NT2/D1 (cell line): ENCODE results near the gene KDM4E.

Experiments
- DNase-seq: peaks from one replicate; pipeline ENCODE4 v3.0.0-alpha.2; 2011; ENCODE audit warnings: low read depth, low spot score
- H3K27me3 ChIP-seq: 2 replicates; pipeline ENCODE4 v1.6.0; 2011; ENCODE audit warnings: mild to moderate bottlenecking; ENCODE audit not compliant: insufficient read length, insufficient read depth
- H3K36me3 ChIP-seq: 2 replicates; pipeline ENCODE4 v1.6.1; 2011; ENCODE audit warnings: mild to moderate bottlenecking, low read length, mixed read lengths; ENCODE audit not compliant: insufficient read depth, insufficient read length
- H3K4me1 ChIP-seq: 2 replicates; pipeline ENCODE4 v1.5.1; 2011; ENCODE audit not compliant: insufficient read depth, insufficient read length
- H3K4me3 ChIP-seq: 2 replicates; pipeline ENCODE4 v1.5.1; 2011; ENCODE audit warnings: low read depth; ENCODE audit not compliant: insufficient read length
- H3K9ac ChIP-seq: 2 replicates; pipeline ENCODE4 v1.6.0; 2011; ENCODE audit warnings: low read depth; ENCODE audit not compliant: insufficient read length
- H3K9me3 ChIP-seq: 2 replicates; pipeline ENCODE4 v1.5.1; 2011; ENCODE audit warnings: mild to moderate bottlenecking, low read length; ENCODE audit not compliant: insufficient read depth
- SUZ12 ChIP-seq: IDR thresholded peaks from 2 replicates; pipeline ENCODE4 v1.6.1; 2011; ENCODE audit not compliant: insufficient read length, insufficient read depth; ENCODE audit errors: extremely low read depth
- YY1 ChIP-seq: IDR thresholded peaks from 2 replicates; pipeline ENCODE4 v1.6.1; 2011; ENCODE audit not compliant: insufficient read length, insufficient read depth
- ZNF274 ChIP-seq: IDR thresholded peaks from 2 replicates; pipeline ENCODE4 v1.6.1; 2011; ENCODE audit warnings: mild to moderate bottlenecking, low read depth, low read length

Gene KDM4E

DNA sequence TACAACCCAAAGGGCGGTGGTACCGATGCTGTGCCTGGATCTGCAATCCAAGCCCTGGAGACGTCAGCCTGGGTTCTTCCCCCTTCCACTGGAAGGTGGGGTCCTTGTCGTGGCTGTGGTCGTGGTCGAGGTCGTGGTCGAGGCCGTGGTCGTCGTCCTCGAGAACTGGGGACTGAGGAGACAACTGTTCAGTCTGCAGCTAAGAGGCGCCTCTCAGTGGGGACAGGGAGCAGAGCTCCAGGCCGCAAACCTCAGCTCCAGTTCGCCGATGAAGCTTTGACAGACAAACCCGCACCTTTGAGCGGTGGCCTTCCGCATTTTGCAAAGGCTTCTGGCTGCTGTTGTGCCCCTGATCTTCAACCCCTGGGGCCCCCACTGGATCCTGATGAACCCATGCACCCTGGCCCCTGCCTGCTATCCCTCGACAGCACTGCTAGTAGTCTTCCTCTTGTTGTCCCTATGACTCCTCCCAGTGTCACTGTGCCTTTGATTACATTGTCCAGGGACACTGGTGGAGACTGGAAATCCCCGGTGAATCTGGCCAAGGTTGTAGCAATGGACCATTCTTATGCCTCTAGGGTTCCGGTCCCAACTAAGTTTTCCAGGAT, 25.6 kb downstream of the KDM4E start:
- DNase-seq, result no peak
- H3K9ac ChIP-seq, result no peak overlapping the region
- TF ChIP-seq SUZ12 (no peak), ZNF274 (no peak), YY1 (no peak)
- H3K36me3 ChIP-seq, result no peaks in the 10 kb centered on the region
- no peak overlapping the region for H3K4me3 ChIP-seq
- no peaks in the 10 kb centered on the region for H3K27me3 ChIP-seq
- H3K4me1 ChIP-seq, result no peaks in the 10 kb centered on the region
- H3K9me3 ChIP-seq, result no peaks in the 10 kb centered on the region

DNA sequence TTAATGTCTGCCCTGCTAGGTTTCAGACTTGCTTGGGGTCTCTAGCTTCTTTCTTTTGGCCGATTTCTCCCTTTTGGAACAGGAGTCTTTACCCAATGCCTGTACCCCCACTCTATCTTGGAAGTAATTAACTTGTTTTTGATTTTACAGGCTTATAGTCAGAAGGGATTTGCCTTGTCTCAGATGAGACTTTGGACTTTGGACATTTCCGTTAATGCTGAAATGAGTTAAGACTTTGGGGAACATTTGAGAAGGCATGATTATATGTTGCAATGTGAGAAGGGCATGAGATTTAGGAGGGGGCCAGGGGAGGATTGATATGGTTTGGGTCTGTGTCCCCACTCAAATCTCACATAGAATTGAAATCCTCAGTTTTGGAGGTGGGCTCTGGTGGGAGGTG, 29.3 kb downstream of the KDM4E start:
- Histone ChIP-seq H3K9ac (no peak overlapping the region), H3K4me1 (no peaks in the 10 kb centered on the region), H3K4me3 (no peak overlapping the region), H3K9me3 (no peaks in the 10 kb centered on the region), H3K36me3 (no peaks in the 10 kb centered on the region), H3K27me3 (no peaks in the 10 kb centered on the region)
- TF ChIP-seq SUZ12 (no peak), ZNF274 (no peak), YY1 (no peak)
- no peak for DNase-seq

DNA sequence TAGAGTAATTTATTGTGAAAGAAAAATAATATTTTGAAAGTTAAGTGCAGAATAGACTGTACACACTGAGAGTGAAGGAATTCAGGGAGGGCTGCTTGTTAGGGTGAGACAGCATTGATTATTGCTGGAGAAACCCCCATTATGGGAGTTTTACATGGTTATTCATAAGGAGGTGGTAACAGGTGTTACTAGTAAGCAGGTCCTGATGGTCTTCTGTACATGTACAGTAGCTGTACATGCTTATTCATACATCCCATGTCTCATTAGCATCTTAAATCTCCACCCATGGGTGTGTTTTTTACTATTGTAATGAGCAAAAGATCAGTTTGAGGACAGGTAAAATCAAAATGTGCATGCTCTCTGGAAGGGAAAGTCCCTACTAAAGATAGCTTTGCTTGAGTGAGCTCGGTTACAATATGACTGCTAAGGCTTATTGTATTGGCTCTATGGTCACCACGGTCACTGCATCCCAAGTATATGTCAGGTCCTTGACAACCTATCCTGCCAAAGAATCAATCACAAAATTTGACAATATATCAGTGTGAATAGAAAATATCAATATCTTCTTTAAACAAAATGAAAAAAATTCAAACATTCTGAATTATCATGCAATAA, 30.3 kb downstream of the KDM4E start:
- H3K27me3 ChIP-seq, result no peaks in the 10 kb centered on the region
- no peak overlapping the region for H3K4me3 ChIP-seq
- no peaks in the 10 kb centered on the region for H3K9me3 ChIP-seq
- no peaks in the 10 kb centered on the region for H3K4me1 ChIP-seq
- TF ChIP-seq ZNF274, result no peak
- DNase-seq, result no peak
- H3K9ac ChIP-seq, result no peak overlapping the region
- no peaks in the 10 kb centered on the region for H3K36me3 ChIP-seq

DNA sequence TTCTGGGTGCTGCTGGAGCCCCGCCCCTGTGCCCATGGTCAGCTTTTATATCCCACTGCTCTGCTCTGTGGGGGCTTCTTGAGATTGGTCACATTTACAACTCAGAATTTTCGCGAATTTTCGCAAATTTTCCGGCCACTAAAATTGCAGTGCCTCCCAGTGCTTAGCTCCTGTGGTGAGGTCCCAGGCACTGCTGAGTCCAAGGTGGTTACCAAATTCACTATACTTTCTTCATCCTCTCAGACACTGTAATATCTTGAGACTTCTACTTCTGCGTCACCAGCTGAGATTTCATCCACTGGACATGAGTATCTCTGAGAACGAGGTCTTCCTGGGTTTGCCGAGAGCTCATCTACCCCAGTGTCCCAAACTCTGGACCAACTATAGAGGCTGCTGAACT, 32.9 kb downstream of the KDM4E start:
- Histone ChIP-seq H3K4me3 (no peak overlapping the region), H3K36me3 (no peaks in the 10 kb centered on the region), H3K9ac (no peak overlapping the region), H3K4me1 (no peaks in the 10 kb centered on the region), H3K9me3 (no peaks in the 10 kb centered on the region), H3K27me3 (no peaks in the 10 kb centered on the region)
- TF ChIP-seq SUZ12 (no peak), ZNF274 (no peak), YY1 (no peak)
- no peak for DNase-seq

DNA sequence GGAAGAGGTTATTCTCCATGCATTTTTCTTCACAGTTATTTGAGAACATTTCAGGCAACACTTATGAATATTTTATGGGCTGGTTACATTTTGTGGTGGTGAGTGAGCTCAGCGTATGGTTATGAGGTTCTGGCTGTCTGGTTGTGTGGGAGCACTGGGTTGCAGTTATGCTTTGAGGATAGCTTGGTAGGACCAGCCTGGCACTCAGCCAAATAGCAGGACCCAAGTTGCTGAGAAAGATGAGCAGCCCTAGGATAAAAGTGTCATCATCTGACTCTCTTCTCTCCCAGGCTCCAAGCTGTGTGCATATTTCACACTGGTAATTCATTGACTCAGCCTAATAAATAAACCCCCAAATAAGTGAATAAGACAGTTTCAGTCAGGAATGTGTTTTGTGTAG, 33.6 kb downstream of the KDM4E start:
- Histone ChIP-seq H3K4me1 (no peaks in the 10 kb centered on the region), H3K9ac (no peak overlapping the region), H3K27me3 (no peaks in the 10 kb centered on the region), H3K9me3 (no peaks in the 10 kb centered on the region), H3K36me3 (no peaks in the 10 kb centered on the region), H3K4me3 (no peak overlapping the region)
- no peak for DNase-seq
- TF ChIP-seq SUZ12 (no peak), ZNF274 (no peak), YY1 (no peak)

DNA sequence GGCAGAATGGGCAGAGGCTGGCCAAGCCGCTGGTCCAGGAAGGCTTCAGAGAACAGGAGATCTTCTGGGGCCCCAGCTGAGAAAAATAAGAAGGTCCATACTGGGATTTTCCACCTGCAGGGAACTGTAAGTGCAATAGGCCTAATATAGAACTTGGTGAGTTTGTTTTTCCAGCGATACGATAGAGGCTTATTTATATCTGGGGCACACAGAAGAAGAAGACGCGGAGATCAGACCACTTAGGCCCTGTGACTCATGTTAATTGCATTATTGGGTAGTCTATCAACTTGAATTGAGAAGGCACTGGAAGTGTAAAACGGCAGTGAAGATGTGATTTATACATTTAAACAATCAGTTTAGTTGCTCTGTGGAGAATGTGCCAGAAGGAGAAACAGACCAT, 34.0 kb downstream of the KDM4E start:
- H3K4me3 ChIP-seq, result no peak overlapping the region
- H3K9ac ChIP-seq, result no peak overlapping the region
- H3K9me3 ChIP-seq, result no peaks in the 10 kb centered on the region
- no peaks in the 10 kb centered on the region for H3K36me3 ChIP-seq
- DNase-seq, result no peak
- H3K27me3 ChIP-seq, result no peaks in the 10 kb centered on the region
- no peaks in the 10 kb centered on the region for H3K4me1 ChIP-seq
- no peak for TF ChIP-seq ZNF274
- TF ChIP-seq SUZ12, result no peak
- no peak for TF ChIP-seq YY1

DNA sequence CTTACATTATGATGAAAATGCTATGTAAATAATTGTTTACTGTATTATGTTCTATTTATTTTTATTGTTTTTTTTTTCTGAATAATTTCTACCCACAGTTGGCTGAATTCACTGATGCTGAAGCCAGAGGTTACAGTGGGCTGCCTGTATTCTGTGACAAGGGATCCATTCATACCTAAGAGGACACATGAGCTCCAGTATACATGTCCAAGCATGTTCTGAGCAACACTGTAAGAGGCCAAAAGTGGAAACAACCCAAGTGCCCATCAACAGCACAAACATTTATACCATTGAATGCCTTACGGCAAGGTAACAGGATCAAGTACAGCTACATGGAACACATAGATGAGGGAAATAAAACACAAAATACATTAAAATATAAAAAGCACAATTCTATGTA, 40.3 kb downstream of the KDM4E start:
- H3K4me1 ChIP-seq, result no peaks in the 10 kb centered on the region
- no peaks in the 10 kb centered on the region for H3K36me3 ChIP-seq
- no peak overlapping the region for H3K4me3 ChIP-seq
- no peak overlapping the region for H3K9ac ChIP-seq
- no peaks in the 10 kb centered on the region for H3K27me3 ChIP-seq
- TF ChIP-seq ZNF274 (no peak), YY1 (no peak), SUZ12 (no peak)
- no peak for DNase-seq
- no peaks in the 10 kb centered on the region for H3K9me3 ChIP-seq
